Thoracic aorta (tissue), 2 donors: ENCODE results near the gene CDK16. TPM values are rescaled to one million over a fixed set of nuclear protein-coding genes. Genes with fewer than 3 reads are reported as not detected.

Source experiments
- ATAC-seq: fragments of 150-250 bp; one replicate; pipeline ENCODE4 v1.8.0; 2017; ENCODE audit warnings: low read depth; ENCODE audit not compliant: insufficient number of reproducible peaks, low FRiP score
- DNase-seq: peaks from one replicate; pipeline ENCODE4 v3.0.0-alpha.2; 2020; ENCODE audit warnings: low spot score
- H3K27ac ChIP-seq, 2 donors: fragments of 200-600 bp; sonication (generic); 1 replicate in 1 of 2; 2 replicates in 1 of 2; pipeline ENCODE4 v1.5.1; 2016; ENCODE audit warnings: mild to moderate bottlenecking in 2 of 2, moderate library complexity in 2 of 2
- H3K27me3 ChIP-seq: fragments of 200-600 bp; sonication (generic); replicated peaks from 2 replicates; pipeline ENCODE4 v1.6.0; 2016; ENCODE audit warnings: mild to moderate bottlenecking; ENCODE audit not compliant: insufficient read depth
- H3K36me3 ChIP-seq: fragments of 200-600 bp; sonication (generic); one replicate; pipeline ENCODE4 v1.5.1; 2016
- H3K4me1 ChIP-seq, 2 donors: fragments of 200-600 bp; sonication (generic); 1 replicate in 1 of 2; 2 replicates in 1 of 2; pipeline versions ENCODE4 v1.5.1 to v1.6.0; 2016; ENCODE audit warnings: low read depth in 2 of 2, mild to moderate bottlenecking in 1 of 2; ENCODE audit not compliant: control insufficient read depth in 1 of 2
- H3K4me3 ChIP-seq: fragments of 200-600 bp; sonication (generic); 2 replicates; pipeline ENCODE4 v1.5.1; 2016; ENCODE audit warnings: mild to moderate bottlenecking
- H3K9me3 ChIP-seq: fragments of 200-600 bp; sonication (generic); 2 replicates; pipeline ENCODE4 v1.5.1; 2016
- CTCF ChIP-seq: fragments of 200-600 bp; sonication (generic); IDR thresholded peaks from one replicate; pipeline ENCODE4 v1.5.1; 2019; ENCODE audit warnings: antibody characterized with exemption
- total RNA-seq, 2 donors: library from RNA; depleted of rRNA; stranded (reverse); fragments of >200 nt; gene quantifications; one replicate each; pipeline versions ENCODE4 v1.1.0 to v1.2.3, GENCODE V29; 2016

Gene CDK16
- total RNA-seq, 2 donors from 2014 or later: 66.7 to 74.6 TPM

- TF ChIP-seq CTCF: no peak
- Histone ChIP-seq H3K4me1 (peaks cover 0 to 8% of the 10 kb centered on the region in 2 donors), H3K27ac (no peak overlapping the region), H3K27me3 (no peaks in the 10 kb centered on the region), H3K36me3 (peaks cover 20% of the 10 kb centered on the region), H3K9me3 (no peaks in the 10 kb centered on the region), H3K4me3 (no peak overlapping the region)
- DNase-seq (no peak), ATAC-seq (no peak)
These were observed 21.5 kb downstream of the CDK16 start for GRCh38 chrX:47239898-47240545.

GRCh38 chrX:47240619-47241018, 22.1 kb downstream of the CDK16 start:
- peaks cover 20% of the 10 kb centered on the region for H3K36me3 ChIP-seq
- H3K9me3 ChIP-seq: no peaks in the 10 kb centered on the region
- H3K27ac ChIP-seq: no peak overlapping the region
- H3K4me3 ChIP-seq: no peak overlapping the region
- H3K27me3 ChIP-seq: no peaks in the 10 kb centered on the region
- no peak for DNase-seq
- peaks cover 0 to 8% of the 10 kb centered on the region in 2 donors for H3K4me1 ChIP-seq
- no peak for TF ChIP-seq CTCF
- ATAC-seq: no peak

GRCh38 chrX:47241201-47242011, 22.9 kb downstream of the CDK16 start:
- Histone ChIP-seq H3K4me1 (peaks cover 0 to 8% of the 10 kb centered on the region in 2 donors), H3K4me3 (no peak overlapping the region), H3K36me3 (peaks cover 20% of the 10 kb centered on the region), H3K27ac (no peak overlapping the region), H3K27me3 (no peaks in the 10 kb centered on the region), H3K9me3 (no peaks in the 10 kb centered on the region)
- TF ChIP-seq CTCF: no peak
- DNase-seq: no peak
- no peak for ATAC-seq

GRCh38 chrX:47242321-47242720, 23.8 kb downstream of the CDK16 start:
- no peak overlapping the region for H3K4me3 ChIP-seq
- H3K9me3 ChIP-seq: no peaks in the 10 kb centered on the region
- peaks cover 20% of the 10 kb centered on the region for H3K36me3 ChIP-seq
- TF ChIP-seq CTCF: no peak
- peaks cover 0 to 2% of the 10 kb centered on the region in 2 donors for H3K4me1 ChIP-seq
- ATAC-seq (no peak), DNase-seq (no peak)
- H3K27me3 ChIP-seq: no peaks in the 10 kb centered on the region
- H3K27ac ChIP-seq: no peak overlapping the region

GRCh38 chrX:47243351-47243750, 24.9 kb downstream of the CDK16 start:
- Histone ChIP-seq H3K27me3 (no peaks in the 10 kb centered on the region), H3K27ac (no peak overlapping the region), H3K4me3 (no peak overlapping the region), H3K4me1 (no peaks in the 10 kb centered on the region), H3K9me3 (no peaks in the 10 kb centered on the region), H3K36me3 (peaks cover 20% of the 10 kb centered on the region)
- no peak for ATAC-seq
- no peak for TF ChIP-seq CTCF
- no peak for DNase-seq
